Measurements from ENCODE around the gene KCND3.

- TF ChIP-seq CTCF (IDR thresholded peaks at IDR 0.05; ENCODE audit: low read length) (no peak), EZH2 (IDR thresholded peaks at IDR 0.05; ENCODE audit: borderline replicate concordance, low read length) (no peak)
Observed at GRCh38 chr1:111841746-111842145, 147.7 kb downstream of the KCND3 start.
